DMS153 (cell line): ENCODE measurements around the gene PTPRG.

Experiments used
- DNase-seq: peaks from one replicate; lab custom pipeline; 2025; lab: John Stamatoyannopoulos, UW

The PTPRG gene

DNA sequence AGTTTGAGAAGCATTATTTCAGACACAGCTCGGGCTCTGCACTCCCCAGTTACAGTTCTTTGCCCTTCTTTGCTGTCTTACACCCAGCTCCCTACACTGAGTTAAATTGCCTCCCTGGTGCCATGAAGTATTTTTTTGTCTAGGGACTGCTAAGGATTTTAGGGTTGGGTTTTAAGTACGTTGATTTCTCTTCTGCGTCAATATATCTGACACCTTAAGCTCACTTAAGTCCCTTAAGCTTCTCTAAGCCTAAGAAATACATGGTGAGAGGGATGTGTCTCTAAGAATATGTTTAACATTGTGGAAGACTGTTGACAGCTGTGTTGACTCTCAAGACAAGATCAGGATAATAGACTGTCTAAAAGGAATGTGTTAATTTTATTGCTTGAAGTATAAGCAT lies 400.5 kb downstream of the PTPRG start:
- no peak for DNase-seq

DNA sequence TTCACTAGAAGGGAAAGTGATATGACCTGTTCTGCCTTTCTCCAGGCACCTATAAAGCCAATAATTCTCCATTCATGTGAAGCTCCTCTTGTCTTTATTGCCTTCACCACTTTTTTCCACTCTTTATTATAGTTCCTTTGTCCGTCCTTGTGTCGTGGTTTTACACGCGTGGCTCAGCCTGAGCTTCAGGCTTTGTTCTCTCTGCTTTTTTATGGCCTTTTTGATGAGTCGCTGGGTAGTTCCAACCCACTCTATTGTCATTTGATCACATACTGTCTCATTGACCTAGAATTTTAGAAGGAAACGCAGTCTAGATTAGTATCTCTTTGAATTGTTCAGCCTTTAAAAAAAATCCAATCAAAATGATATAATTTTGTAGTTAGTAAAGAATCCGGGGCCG lies 403.2 kb downstream of the PTPRG start:
- DNase-seq = no peak

DNA sequence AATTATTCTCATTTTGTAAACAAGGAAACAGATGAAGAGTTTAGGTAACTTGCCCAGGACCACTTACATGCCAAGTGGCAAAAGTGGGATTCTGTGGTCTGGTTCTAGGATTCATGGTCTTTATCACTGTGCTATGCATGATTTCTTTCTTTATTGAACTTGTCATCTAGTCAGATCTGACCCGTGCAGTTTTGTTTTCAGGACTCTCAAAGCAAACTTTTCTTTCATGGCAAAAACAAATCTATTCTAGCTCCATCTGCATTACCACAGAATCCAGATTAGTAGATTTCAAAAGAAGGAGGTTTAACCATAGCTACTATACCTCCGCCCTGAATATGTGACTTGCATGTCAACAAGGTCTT lies 404.4 kb downstream of the PTPRG start:
- DNase-seq = no peak

DNA sequence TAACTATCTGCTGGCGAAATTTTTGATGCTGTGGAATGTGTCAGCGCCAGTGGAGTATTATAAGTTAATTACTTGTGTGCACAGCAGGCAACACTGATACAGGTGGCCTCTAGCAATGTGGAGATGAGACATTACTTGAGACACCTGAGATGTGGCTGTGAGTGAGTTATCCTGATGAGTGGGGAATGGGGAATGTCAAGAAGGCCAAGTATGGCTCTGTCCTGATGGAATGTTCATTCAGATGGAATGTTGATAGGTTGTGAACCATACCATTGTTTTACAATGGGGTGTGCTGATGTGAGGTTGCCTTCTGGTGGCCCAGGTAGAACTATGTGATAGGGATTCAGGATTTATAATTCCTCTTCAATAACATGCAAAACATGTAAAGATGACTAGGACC lies 404.8 kb downstream of the PTPRG start:
- no peak for DNase-seq

DNA sequence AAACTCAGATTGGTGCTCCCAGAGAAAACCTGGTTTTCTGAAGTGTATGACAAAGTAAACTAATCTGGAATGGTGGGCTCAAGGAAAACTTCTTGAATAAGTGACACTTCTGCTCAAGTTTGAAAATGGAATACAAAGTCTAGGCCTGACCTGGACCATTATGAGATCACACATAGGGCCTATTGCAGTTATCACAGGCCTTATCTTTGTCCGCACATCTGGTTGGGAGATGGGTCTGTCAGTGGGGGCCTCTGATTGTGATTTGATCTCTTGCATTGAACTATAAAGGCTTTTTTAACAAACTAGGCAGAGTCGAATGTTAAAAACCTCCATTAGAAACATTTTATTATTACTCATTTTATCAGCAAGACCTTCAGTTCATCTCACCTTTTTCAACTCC lies 405.6 kb downstream of the PTPRG start:
- DNase-seq = no peak

DNA sequence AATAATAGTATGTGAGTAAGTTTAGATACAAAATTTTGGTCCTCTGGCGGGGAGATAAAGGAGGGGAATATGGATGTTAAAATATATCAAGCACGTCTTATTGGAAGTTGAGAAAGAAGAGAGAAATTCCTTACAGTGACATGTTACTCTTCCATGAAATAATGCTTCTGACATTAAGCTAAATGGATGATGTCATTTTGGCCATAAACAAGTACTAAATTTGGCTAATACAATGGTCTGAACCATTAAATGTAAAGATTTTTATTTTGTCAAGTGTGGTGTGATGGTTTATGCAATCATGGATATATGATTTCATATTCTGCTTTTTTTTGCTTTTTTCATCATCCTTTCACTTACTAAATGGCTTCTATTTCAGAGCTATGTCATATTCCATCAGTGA lies 406.6 kb downstream of the PTPRG start:
- no peak for DNase-seq

DNA sequence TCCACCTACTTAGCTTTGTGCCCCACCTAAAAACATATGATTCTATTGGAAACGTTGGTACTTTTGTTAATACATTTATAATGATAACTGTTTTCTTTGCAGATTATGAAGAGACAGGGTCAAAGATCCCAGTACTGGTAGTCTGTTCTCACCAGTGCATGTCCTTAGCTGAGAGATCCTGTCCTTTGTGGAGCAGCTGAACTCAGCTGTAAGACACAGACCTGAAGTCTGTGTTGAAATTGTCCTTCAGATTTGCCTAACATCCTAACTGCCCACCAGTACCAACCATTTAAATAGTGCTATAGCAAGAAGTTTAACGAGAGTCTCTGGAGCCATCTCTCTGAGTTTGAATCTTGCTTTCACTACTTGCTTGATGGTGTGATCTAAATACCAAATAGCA lies 413.3 kb downstream of the PTPRG start:
- DNase-seq = no peak

DNA sequence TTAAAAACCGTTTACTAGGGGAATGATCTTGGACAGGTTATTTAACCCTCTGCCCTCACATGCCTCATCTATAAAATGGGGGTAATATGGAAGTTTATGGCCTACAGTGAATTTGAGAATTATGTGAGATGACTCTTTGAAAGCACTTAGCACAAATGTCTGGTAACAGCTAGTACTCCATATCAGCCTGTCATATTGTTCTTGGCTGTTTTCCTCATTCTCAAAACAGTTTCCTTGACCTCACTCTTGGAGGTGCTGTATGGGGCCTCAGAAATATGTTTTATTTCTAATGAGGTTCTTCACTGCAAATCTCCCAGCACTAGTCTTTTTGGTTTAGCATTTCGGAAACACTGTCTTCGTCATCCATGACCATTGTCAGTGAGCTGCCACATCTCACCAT lies 413.8 kb downstream of the PTPRG start:
- no peak for DNase-seq

DNA sequence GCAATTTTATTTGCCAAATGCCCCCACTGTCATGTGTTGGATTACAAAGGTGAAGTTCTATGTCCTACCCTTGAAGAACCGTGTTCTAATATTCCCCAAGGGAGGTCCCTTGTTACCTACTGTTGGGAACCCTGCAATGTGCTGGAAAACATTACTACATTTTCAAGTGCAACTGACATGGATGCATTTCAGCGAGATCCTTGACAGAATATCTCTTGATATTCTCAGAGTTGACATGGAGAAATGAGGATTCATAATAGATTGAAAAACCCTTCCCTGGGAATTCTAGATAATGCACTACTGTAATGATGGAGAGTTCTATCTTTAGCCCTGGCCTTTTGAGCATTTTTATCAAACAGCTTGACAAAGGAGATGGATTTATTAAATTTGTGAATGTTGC lies 414.6 kb downstream of the PTPRG start:
- DNase-seq = no peak

DNA sequence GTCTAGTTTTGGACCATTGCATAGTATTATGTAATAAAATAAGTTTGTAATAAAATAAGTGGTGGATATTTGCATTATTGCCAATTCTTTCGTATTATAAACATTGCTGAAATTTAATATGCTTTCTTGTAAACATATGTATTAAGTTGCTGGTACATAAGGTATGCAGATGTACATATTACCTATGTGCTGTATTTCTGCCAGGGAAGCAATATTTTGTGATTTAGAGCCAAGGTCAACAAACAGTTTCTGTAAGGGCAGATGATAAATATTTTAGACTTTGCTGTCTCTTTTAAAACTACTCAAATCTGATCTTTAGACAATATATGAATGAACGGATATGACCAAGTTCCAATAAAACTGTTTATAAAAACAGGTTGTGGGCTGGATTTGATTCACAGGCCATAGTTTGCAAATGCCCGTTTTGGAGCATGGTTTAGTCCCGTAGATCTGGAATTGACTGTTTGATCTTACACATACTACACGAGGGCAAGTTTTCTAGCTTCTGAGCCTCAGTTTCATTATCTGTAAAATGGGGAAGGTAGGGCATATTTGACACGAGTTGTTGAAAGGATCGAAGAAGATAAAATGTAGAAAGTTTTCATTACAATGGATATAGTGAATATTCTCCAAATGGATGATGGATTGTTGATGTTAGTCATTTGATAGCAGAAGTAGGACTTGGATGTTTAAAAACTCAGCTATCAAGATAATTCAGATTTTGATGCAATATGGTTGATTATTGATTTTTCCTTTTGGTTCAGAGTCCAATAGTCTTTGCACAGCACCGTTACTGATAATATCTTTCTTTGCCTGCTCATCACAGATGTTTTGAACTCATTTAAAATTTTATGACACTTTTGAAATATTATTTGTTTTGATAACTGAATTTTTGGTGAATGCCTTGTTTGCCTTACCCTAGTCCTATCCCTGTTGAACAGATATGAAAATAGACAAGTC lies 417.4 kb downstream of the PTPRG start:
- DNase-seq = no peak

DNA sequence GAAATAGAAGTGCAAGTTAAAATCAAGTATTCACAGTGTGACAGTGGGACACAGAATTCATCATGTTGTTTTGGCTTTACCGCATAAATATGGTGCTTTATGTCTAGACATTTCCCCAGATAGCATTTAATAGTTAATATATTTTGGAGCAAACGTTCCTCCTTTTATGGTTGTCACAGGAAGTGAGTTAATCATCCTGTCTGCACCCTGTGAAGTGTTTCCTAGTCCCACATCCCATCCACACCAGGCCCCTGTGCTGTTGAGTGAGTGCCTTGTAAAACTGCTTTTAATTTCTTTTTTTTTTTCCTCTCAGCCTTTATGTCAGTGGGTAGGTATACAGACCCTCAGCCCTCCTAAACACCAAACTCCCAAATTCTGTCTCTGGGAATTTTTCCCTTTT lies 418.3 kb downstream of the PTPRG start:
- DNase-seq = no peak

DNA sequence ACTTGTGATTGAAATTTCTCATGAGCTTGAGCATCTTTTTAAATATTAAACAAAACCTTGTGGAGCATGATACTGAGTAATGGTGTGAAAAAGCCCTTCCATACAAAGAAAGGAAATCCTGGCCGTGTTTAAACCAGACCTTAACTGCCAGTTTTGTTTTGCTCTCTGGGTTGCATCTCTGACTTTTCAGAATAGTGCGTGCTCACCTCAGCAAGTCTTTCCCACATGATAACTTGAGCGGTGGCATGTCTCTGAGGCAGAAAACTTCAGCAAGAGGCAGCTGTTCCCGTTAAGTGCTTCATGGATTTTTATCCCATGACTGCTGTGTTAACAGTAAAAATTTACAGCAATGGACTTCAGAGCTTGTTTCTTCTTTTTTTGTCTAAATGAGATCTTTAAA lies 418.7 kb downstream of the PTPRG start:
- DNase-seq = no peak

DNA sequence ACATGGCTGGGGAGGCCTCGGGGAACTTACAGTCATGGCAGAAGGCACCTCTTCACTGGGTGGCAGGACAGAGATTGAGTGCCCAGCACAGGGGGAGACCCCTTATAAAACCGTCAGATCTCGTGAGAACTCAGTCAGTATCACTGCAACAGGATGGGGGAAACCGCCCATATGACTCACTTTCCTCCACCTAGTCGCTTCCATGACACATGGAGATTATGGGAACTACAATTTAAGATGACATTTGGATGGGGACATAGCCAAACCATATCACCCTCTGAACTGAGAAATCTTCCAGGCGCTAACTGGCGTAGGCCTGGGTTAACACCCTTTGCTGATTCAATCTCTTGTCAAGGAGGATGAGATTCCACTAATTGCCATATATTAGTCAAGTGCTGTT lies 419.7 kb downstream of the PTPRG start:
- no peak for DNase-seq

DNA sequence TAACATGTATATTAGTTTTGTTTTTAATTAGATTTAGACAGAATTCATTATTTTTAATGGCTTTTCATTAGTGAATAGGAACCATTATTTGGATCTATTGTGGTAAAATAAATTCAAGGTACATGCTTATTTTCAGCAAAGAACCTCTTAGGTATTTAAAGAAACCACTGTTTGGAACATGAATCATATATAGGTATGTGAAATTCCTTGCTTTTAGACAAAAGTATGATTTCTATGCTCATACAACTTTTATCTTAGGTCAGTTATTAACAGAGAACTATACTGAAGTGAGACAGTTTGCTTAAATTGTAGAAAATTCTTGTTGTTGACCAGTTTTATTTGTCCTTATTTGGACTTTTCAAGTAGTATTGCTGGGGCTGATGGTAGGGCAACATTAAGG lies 422.1 kb downstream of the PTPRG start:
- no peak for DNase-seq

DNA sequence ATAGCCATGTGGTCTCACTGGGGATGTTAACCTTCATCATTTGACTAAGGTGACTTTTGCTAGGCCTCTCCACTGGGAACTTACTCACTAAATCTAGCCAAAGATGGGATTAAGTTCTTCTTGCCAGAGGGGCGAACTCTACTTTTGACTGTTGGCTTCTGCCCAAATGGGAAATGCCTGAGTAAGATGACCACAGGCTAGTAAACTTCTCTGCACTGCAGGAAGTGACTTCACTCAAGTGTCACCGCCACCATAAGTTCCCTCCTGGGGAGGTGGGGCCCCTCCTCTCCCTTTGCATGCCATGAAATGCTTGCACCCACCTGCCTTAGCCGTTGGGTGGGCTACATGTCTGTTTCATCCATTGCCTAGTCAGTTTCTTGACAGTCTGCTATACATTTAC lies 423.6 kb downstream of the PTPRG start:
- DNase-seq = no peak

DNA sequence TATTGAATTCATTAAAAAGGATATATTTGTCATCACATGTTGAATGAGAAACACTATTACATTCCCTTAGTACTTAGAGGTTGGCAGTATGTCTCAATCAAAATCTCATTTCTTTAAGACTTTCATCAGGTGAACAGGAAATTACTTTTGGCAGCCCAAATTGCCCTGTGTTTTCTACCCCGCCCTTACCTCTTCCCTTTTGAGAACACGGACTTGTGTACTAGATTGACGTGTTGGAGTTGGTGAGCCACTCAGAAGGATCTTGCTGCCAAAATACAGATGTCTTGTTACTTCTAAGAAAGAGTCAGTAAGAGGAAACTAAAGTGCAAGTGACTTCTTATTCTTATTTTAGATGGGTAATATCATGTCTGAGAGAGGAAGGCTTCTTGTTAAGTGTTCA lies 425.1 kb downstream of the PTPRG start:
- no peak for DNase-seq

DNA sequence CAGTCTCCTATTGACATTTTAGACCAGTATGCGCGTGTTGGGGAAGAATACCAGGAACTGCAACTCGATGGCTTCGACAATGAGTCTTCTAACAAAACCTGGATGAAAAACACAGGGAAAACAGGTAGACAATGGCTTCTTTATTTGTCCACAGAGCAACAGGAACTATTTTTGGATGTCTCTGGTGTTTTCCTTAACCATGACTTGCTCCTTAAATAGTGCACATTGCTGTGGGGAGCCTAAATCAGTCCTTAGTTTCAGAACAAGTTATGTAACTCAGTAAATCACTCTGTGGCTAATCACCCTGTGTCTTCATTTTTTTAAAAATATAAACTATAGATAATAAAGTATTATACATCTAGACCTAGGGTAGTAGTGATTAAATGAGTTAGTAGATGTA lies 428.3 kb downstream of the PTPRG start:
- DNase-seq = no peak

DNA sequence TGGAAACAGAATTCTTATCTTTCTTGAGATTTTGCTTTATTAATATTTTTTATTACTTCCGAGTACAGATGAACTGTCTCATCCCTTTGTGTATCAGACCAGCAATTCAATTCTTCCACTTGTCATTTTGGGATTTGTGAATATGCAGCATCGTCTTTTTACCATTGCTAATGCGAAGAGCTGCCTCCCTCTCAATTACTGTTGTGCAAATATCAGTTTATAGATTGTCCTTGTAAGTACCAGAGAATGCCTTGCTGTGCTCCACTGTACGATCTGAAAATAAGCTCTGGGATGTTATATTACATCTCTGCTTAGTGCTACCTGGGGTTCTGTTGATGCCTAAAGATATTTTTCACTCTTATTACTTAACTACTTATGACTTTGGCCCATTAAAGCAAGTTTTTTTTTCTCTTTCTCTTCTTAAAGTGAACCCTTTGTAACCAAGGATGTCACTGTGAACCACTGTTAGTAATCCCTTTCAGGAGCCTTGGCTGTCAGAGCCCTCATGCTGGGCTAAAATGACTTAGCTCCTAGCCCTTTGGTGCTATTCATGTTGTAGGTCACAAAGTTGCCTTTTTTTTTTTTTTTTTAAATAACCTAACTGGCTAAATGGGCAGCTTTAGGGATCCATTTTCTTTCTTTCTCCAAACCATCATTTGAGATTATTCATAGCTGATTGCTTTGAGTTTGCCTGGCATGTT lies 429.1 kb downstream of the PTPRG start:
- DNase-seq = no peak

DNA sequence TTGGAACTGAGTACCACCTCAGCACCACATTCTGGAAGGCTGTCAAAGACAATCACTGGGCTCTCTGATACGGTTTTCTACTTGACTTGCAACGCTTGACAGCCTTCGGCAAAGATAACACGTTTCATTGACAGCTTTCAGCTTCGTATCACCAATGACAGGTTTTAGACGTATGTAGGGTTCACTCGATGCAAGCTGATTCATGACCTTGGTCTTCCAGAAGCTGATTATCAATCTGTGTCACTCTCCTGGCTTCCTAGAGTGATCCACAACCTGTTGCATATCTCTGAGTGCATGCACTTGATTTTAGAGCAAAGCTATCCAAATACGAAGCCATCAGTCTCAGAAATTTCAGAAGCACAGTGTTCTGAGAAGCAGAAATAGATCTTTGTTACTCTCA lies 430.3 kb downstream of the PTPRG start:
- no peak for DNase-seq

DNA sequence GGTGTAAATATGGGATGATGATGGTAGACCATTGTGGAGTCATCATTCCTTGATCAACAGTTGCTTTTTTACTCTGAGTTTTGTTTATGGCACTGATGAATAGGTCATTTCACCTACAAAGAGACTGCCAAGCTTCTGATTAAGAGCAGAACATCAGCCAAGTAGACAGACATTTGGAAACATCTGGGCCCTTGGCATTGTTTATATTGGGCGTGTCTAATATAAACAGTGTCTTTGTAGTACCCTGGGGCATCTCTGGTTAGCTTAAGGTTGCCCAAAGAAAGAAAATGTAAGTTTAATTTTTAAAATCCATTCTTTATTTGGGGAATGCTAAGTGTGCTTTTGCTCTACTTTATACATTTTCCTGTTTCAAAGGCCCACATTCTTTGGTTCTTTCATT lies 435.0 kb downstream of the PTPRG start:
- no peak for DNase-seq

DNA sequence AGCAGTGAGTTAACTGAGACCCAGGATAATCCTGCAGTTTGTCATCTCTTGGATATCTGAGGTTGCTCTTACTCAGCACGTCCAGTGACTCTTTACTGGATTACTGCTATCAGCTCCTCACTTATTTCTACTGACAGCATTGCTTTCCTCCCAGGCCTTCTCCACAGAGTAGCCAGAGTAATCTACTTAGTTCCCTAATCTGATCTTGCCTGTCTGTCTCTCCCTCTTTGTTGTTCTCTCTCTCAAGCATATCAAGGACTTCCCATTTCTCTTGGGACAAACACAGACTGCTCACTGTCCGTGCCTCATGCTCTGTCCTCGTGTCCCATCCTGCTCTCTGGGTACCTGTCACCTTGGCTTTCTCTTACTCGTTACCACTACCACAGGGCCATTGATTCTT lies 435.7 kb downstream of the PTPRG start:
- no peak for DNase-seq

DNA sequence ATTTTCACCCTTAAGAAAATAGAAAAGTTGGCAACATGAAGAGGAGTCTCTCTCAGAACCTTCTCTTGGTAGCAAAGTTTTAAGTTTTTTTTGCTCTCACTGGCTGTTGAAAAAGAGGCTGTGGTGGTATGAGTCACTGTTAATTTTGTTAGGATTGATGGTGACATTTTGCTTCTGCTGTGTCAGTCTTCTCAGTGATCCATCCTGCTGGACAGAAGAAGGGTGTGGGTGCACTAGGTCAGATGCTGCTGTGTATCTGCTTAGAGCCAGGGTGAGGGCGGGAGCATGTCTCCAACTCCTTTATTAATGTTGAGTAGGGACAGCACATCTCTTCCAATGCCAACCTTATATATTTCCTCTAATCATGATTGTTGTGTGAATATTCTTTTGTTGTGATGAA lies 442.5 kb downstream of the PTPRG start:
- no peak for DNase-seq

DNA sequence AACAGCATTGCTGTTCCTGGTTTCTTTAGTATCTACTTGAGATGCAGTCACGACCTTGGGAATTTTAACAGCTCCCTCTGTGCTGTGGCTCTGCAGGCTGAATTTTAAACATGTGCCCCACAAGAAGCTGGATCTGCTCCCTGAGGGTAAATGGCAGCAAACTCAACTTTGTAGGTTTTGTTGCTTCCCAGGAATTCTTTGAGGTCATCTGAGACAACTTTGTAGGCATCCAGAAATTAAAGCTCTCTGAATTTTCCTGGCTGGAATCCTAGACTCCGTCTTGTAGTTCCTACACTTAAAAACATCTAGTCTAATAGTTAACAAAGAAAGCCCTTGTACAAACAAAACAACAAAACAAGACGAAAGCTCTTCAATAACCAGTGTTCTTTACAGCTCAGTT lies 445.7 kb downstream of the PTPRG start:
- no peak for DNase-seq

DNA sequence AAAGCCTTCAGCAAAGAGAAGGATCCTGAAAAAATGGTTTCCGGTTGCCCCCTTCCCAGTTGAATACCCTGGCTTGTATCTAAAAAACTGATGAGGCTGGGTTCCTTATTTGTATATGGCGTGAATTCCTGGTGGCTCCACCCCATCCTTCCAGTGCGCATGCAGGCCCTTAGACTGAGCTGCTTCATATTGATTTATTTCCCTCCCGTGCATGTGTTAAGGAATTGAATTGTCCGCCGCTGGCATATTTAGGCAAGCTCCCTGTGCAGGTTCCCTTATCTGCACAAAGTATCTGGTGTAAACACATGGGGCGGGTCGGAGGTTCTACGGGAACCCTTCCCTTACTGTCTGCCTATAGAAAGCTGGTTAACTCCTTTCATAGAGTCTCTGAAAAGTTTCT lies 449.6 kb downstream of the PTPRG start:
- no peak for DNase-seq
